ENCODE results near the gene TMSB4X. TPM values are rescaled to one million over a fixed set of nuclear protein-coding genes. Genes with fewer than 3 reads are reported as not detected.
"Not testable (repeated sequence)": the region's sequence is repeated elsewhere in the genome, so short reads cannot be mapped to it uniquely, and the experiment has no call there.

Gene TMSB4X
- polyA plus RNA-seq, 3 donors, result 15,641 to 31,074 (median 27,127) TPM

DNA sequence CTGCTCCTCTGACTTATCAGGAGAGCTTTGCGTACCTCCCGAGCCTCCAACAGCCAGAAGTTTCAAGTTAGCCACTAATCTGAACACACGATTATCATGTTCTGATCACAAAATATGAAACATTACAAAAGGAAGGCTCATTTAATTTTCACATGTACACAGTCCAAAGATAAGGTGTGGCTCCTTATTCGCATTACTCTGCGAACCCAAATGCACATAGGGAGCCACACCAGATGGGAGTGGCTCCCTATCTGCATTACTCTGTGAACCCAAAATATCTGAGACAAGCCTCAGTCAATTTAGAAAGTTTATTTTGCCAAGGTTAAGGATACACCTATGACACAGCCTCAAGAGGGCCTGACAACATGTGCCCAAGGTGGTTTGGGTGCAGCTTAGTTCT lies 40.1 kb upstream of the TMSB4X start:
- H3K4me1 ChIP-seq (ENCODE audit: control insufficient read depth in 1 of 2, insufficient read depth in 2 of 2, low read length in 2 of 2), result no peaks in the 10 kb centered on the region
- H3K9ac ChIP-seq (ENCODE audit: insufficient read depth, low read length, poor library complexity, severe bottlenecking), result no peak overlapping the region
- no peak overlapping the region for H3K4me3 ChIP-seq (replicated peaks in 1 of 3; ENCODE audit: low read depth in 2 of 3, low read length in 3 of 3)
- DNase-seq, result no peak
- Mint-ChIP-seq H3K4me3 (no peak overlapping the region), H3K27ac (no peak overlapping the region), H3K4me1 (peaks cover 2% of the 10 kb centered on the region), H3K36me3 (no peaks in the 10 kb centered on the region), H3K9me3 (peaks cover 0 to 37% (median 7%) of the 10 kb centered on the region in 7 donors), H3K27me3 (ENCODE audit: low read depth in 3 of 3) (peaks cover 0 to 53% (median 2%) of the 10 kb centered on the region in 3 donors)
- peaks cover 0 to 40% of the 10 kb centered on the region in 2 donors for H3K27me3 ChIP-seq (ENCODE audit: control insufficient read depth in 2 of 2, insufficient read depth in 2 of 2, low read length in 2 of 2)
- no peaks in the 10 kb centered on the region for H3K36me3 ChIP-seq (replicated peaks in 1 of 2; ENCODE audit: control insufficient read depth in 1 of 2, insufficient read depth in 2 of 2, low read length in 2 of 2)
- H3K27ac ChIP-seq (ENCODE audit: low read depth in 1 of 2, low read length in 2 of 2), result no peak overlapping the region
- no peak overlapping the region for H3K4me2 ChIP-seq (replicated peaks; ENCODE audit: extremely low read depth, low read length, poor library complexity, severe bottlenecking)
- no peak overlapping the region for H2AFZ ChIP-seq (ENCODE audit: insufficient read depth, low read depth, low read length, poor library complexity, severe bottlenecking)
- H3K9me3 ChIP-seq (replicated peaks in 1 of 2; ENCODE audit: control insufficient read depth in 1 of 2, insufficient read depth in 1 of 2, low read length in 2 of 2), result peaks cover 0 to 11% of the 10 kb centered on the region in 2 donors
- WGBS (ENCODE audit: insufficient coverage), result no CpG with 5 or more reads among the region's 5 CpGs
- H4K20me1 ChIP-seq (ENCODE audit: insufficient read depth, low read length), result no peaks in the 10 kb centered on the region
- TF ChIP-seq, protein P1, sequence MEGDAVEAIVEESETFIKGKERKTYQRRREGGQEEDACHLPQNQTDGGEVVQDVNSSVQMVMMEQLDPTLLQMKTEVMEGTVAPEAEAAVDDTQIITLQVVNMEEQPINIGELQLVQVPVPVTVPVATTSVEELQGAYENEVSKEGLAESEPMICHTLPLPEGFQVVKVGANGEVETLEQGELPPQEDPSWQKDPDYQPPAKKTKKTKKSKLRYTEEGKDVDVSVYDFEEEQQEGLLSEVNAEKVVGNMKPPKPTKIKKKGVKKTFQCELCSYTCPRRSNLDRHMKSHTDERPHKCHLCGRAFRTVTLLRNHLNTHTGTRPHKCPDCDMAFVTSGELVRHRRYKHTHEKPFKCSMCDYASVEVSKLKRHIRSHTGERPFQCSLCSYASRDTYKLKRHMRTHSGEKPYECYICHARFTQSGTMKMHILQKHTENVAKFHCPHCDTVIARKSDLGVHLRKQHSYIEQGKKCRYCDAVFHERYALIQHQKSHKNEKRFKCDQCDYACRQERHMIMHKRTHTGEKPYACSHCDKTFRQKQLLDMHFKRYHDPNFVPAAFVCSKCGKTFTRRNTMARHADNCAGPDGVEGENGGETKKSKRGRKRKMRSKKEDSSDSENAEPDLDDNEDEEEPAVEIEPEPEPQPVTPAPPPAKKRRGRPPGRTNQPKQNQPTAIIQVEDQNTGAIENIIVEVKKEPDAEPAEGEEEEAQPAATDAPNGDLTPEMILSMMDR (IDR thresholded peaks at IDR 0.05), result no peak
- H3K79me2 ChIP-seq (ENCODE audit: insufficient read depth, low read length), result no peaks in the 10 kb centered on the region
- intact Hi-C loops (cut with micrococcal nuclease), result no loop called here

DNA sequence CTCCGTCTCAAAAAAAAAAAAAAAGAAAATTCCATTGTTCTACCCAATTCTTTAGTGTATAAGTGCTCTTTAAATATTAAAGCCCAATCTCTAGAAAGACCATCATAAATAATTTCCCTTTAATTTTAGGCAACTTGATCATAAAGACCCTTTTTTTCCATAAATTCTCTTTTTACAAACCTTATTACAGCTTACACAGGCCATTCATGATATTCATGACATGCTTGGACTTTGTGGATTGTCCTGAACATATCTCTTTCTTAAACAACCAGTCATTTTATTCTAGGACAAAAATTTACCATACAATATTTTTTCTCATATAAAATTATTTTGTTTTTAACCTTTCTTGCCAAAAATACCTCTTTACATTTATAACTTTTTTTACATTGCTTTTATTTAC lies 38.0 kb upstream of the TMSB4X start:
- H4K20me1 ChIP-seq (ENCODE audit: insufficient read depth, low read length), result no peaks in the 10 kb centered on the region
- no peak overlapping the region for H3K4me3 ChIP-seq (replicated peaks in 1 of 3; ENCODE audit: low read depth in 2 of 3, low read length in 3 of 3)
- no peak overlapping the region for H3K4me2 ChIP-seq (replicated peaks; ENCODE audit: extremely low read depth, low read length, poor library complexity, severe bottlenecking)
- intact Hi-C loops (cut with micrococcal nuclease), result no loop called here
- H3K27me3 Mint-ChIP-seq (ENCODE audit: low read depth in 3 of 3), result peaks cover 2 to 55% (median 4%) of the 10 kb centered on the region in 3 donors
- TF ChIP-seq, protein P1 (IDR thresholded peaks at IDR 0.05), result no peak
- H3K4me1 Mint-ChIP-seq, result peaks cover 2% of the 10 kb centered on the region
- no peak overlapping the region for H3K27ac ChIP-seq (ENCODE audit: low read depth in 1 of 2, low read length in 2 of 2)
- H3K27ac Mint-ChIP-seq, result no peak overlapping the region
- peaks cover 2 to 37% (median 18%) of the 10 kb centered on the region in 7 donors for H3K9me3 Mint-ChIP-seq
- H3K36me3 Mint-ChIP-seq, result no peaks in the 10 kb centered on the region
- WGBS (ENCODE audit: insufficient coverage), result no CpG with 5 or more reads among the region's 1 CpG
- H3K9ac ChIP-seq (ENCODE audit: insufficient read depth, low read length, poor library complexity, severe bottlenecking), result no peak overlapping the region
- no peaks in the 10 kb centered on the region for H3K36me3 ChIP-seq (replicated peaks in 1 of 2; ENCODE audit: control insufficient read depth in 1 of 2, insufficient read depth in 2 of 2, low read length in 2 of 2)
- no peaks in the 10 kb centered on the region for H3K4me1 ChIP-seq (ENCODE audit: control insufficient read depth in 1 of 2, insufficient read depth in 2 of 2, low read length in 2 of 2)
- H3K9me3 ChIP-seq (replicated peaks in 1 of 2; ENCODE audit: control insufficient read depth in 1 of 2, insufficient read depth in 1 of 2, low read length in 2 of 2), result peaks cover 0 to 11% of the 10 kb centered on the region in 2 donors
- H3K4me3 Mint-ChIP-seq, result no peak overlapping the region
- no peak for DNase-seq
- no peak overlapping the region for H2AFZ ChIP-seq (ENCODE audit: insufficient read depth, low read depth, low read length, poor library complexity, severe bottlenecking)
- no peaks in the 10 kb centered on the region for H3K79me2 ChIP-seq (ENCODE audit: insufficient read depth, low read length)
- peaks cover 0 to 23% of the 10 kb centered on the region in 2 donors for H3K27me3 ChIP-seq (ENCODE audit: control insufficient read depth in 2 of 2, insufficient read depth in 2 of 2, low read length in 2 of 2)

DNA sequence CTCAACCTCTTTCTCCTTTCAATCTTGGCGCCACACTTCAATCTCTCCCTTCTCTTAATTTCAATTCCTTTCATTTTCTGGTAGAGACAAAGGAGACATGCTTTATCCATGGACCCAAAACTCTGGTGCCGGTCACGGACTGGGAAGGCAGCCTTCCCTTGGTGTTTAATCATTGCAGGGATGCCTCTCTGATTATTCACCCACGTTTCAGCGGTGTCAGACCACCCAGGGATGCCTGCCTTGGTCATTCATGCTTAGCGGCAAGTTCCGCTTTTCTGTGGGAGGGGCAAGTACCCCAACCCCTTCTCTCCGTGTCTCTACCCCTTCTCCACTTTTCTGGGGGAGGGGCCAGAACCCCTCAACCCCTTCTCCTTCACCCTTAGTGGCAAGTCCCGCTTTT lies 34.4 kb upstream of the TMSB4X start:
- H3K4me1 ChIP-seq (ENCODE audit: control insufficient read depth in 1 of 2, insufficient read depth in 2 of 2, low read length in 2 of 2); H3K79me2 ChIP-seq (ENCODE audit: insufficient read depth, low read length); H3K4me3 Mint-ChIP-seq; H3K27me3 ChIP-seq (ENCODE audit: control insufficient read depth in 2 of 2, insufficient read depth in 2 of 2, low read length in 2 of 2); H3K4me3 ChIP-seq (replicated peaks in 1 of 3; ENCODE audit: low read depth in 2 of 3, low read length in 3 of 3); intact Hi-C loops (cut with micrococcal nuclease); H2AFZ ChIP-seq (ENCODE audit: insufficient read depth, low read depth, low read length, poor library complexity, severe bottlenecking); H3K27ac ChIP-seq (ENCODE audit: low read depth in 1 of 2, low read length in 2 of 2); H3K36me3 ChIP-seq (replicated peaks in 1 of 2; ENCODE audit: control insufficient read depth in 1 of 2, insufficient read depth in 2 of 2, low read length in 2 of 2); H3K4me2 ChIP-seq (replicated peaks; ENCODE audit: extremely low read depth, low read length, poor library complexity, severe bottlenecking); H3K36me3 Mint-ChIP-seq; DNase-seq; H3K9ac ChIP-seq (ENCODE audit: insufficient read depth, low read length, poor library complexity, severe bottlenecking); H4K20me1 ChIP-seq (ENCODE audit: insufficient read depth, low read length): not testable (repeated sequence)
- Mint-ChIP-seq H3K27me3 (ENCODE audit: low read depth in 3 of 3) (peaks cover 2 to 53% (median 4%) of the 10 kb centered on the region in 3 donors), H3K4me1 (peaks cover 14% of the 10 kb centered on the region), H3K27ac (peak overlapping the region in 1 of 7 donors; percentile 5), H3K9me3 (peaks cover 2 to 24% (median 13%) of the 10 kb centered on the region in 7 donors)
- H3K9me3 ChIP-seq (replicated peaks in 1 of 2; ENCODE audit: control insufficient read depth in 1 of 2, insufficient read depth in 1 of 2, low read length in 2 of 2), result peaks cover 0 to 11% of the 10 kb centered on the region in 2 donors
- 100% methylated on average over 1 of the region's 9 CpGs for WGBS (ENCODE audit: insufficient coverage)
